Activated B cell treated with CpG ODN at 0.5 μM for 24 hours (primary cell): Measurements from ENCODE around the gene NUDT22. TPM values are rescaled to one million over a fixed set of nuclear protein-coding genes. Genes with fewer than 3 reads are reported as not detected.
A peak's percentile ranks its signal among the peaks of the same experiment; 100 is the strongest.

Experiments used
- ATAC-seq: fragments of 200-7000 bp; cut with Tn5 transposase; one replicate; pipeline ENCODE4 v1.10.0; 2021; ENCODE audit warnings: low read depth, mild to moderate bottlenecking, moderate library complexity
- CTCF ChIA-PET: fragments of 350-600 bp; sonication (Branson Sonifier 250); formaldehyde crosslinking; loops from one replicate; lab custom pipeline; 2021; ENCODE audit warnings: antibody characterized with exemption; lab: Charles Lee
- POLR2A ChIA-PET: fragments of 350-600 bp; sonication (Branson Sonifier 250); formaldehyde crosslinking; loops from one replicate; lab custom pipeline; 2021; ENCODE audit warnings: antibody characterized with exemption; lab: Charles Lee
- DNase-seq: peaks from one replicate; pipeline ENCODE4 v3.0.0; 2022
- H3K27ac Mint-ChIP-seq: one replicate; pipeline ENCODE4 v1.8.0; 2020; ENCODE audit warnings: mixed read lengths
- H3K27me3 Mint-ChIP-seq: one replicate; pipeline ENCODE4 v1.8.0; 2021; ENCODE audit warnings: mixed read lengths
- H3K36me3 Mint-ChIP-seq: one replicate; pipeline ENCODE4 v1.8.0; 2021; ENCODE audit warnings: low read depth, mixed read lengths
- H3K4me1 Mint-ChIP-seq: one replicate; pipeline ENCODE4 v1.8.0; 2021; ENCODE audit warnings: mixed read lengths
- H3K4me3 Mint-ChIP-seq: one replicate; pipeline ENCODE4 v1.8.0; 2020; ENCODE audit warnings: mild to moderate bottlenecking, mixed read lengths
- H3K9me3 Mint-ChIP-seq: one replicate; pipeline ENCODE4 v1.8.0; 2020; ENCODE audit warnings: mixed read lengths
- CTCF ChIP-seq: fragments of 200-600 bp; IDR thresholded peaks from one replicate; pipeline ENCODE4 v1.8.0; 2022; ENCODE audit warnings: antibody characterized with exemption, mild to moderate bottlenecking
- intact Hi-C: fragments of 100-400 bp; cut with micrococcal nuclease; formaldehyde crosslinking; loops from one replicate; pipeline ENCODE4 v1.15.1; 2024
- total RNA-seq: library from RNA; stranded (reverse); gene quantifications from 2 replicates; pipeline ENCODE4 v1.2.3, GENCODE V29; 2022

Gene NUDT22
- total RNA-seq, 1 donor from 2014 or later, result 95.3 TPM

- no peaks in the 10 kb centered on the region for H3K9me3 Mint-ChIP-seq
Measured at GRCh38 chr11:64208796-64209562, 17.1 kb upstream of the NUDT22 start.

GRCh38 chr11:64209563-64209843, 16.6 kb upstream of the NUDT22 start:
- no peaks in the 10 kb centered on the region for H3K27me3 Mint-ChIP-seq
- H3K36me3 Mint-ChIP-seq, result peaks cover 50% of the 10 kb centered on the region
- no peak for TF ChIP-seq CTCF
- DNase-seq, result no peak
- H3K4me1 Mint-ChIP-seq, result peaks cover 63% of the 10 kb centered on the region
- intact Hi-C loops, result no loop called here
- ChIA-PET POLR2A (interaction anchor here (1.4 to 9.3 kb wide), 2 partner anchors 18 to 108 kb away, joined by 3 to 191 read pairs; partner anchors contain the start of genes DNAJC4, NUDT22, PRDX5 and TRMT112), CTCF (no interaction called here)
- no peak overlapping the region for H3K4me3 Mint-ChIP-seq
- ATAC-seq, result no peak
- peak overlapping the region; percentile 9 for H3K27ac Mint-ChIP-seq
- no peaks in the 10 kb centered on the region for H3K9me3 Mint-ChIP-seq

More at GRCh38 chr11:64208796-64209562, 17.1 kb upstream of the NUDT22 start:
- intact Hi-C loops, result no loop called here
- H3K4me3 Mint-ChIP-seq, result peak overlapping the region; percentile 67
- ChIA-PET POLR2A (interaction anchor here (2.9 to 9.3 kb wide), 5 partner anchors 19 to 95 kb away, joined by 12 to 191 read pairs (median 81); partner anchors contain the start of genes CATSPERZ, DNAJC4, ESRRA and FKBP2), CTCF (interaction anchor here (5.3 kb wide), 1 partner anchor 16 kb away, joined by 34 read pairs; the partner anchor contains the start of genes NUDT22 and TRPT1)
- ATAC-seq (no peak), DNase-seq (no peak)
- H3K27me3 Mint-ChIP-seq, result no peaks in the 10 kb centered on the region
- TF ChIP-seq CTCF, result no peak
- peaks cover 64% of the 10 kb centered on the region for H3K4me1 Mint-ChIP-seq
- H3K27ac Mint-ChIP-seq, result peak overlapping the region; percentile 70
- H3K36me3 Mint-ChIP-seq, result peaks cover 53% of the 10 kb centered on the region

- ChIA-PET CTCF (no interaction called here), POLR2A (interaction anchor here (0.6 to 9.3 kb wide), 3 partner anchors 17 to 1209 kb away, joined by 3 to 191 read pairs (median 5); partner anchors contain the start of genes DNAJC4, NUDT22, PRDX5 and TRMT112)
- DNase-seq (no peak), ATAC-seq (no peak)
- Mint-ChIP-seq H3K27ac (no peak overlapping the region), H3K27me3 (no peaks in the 10 kb centered on the region), H3K4me1 (peaks cover 63% of the 10 kb centered on the region), H3K4me3 (no peak overlapping the region), H3K9me3 (no peaks in the 10 kb centered on the region), H3K36me3 (peaks cover 56% of the 10 kb centered on the region)
- intact Hi-C loops, result no loop called here
- no peak for TF ChIP-seq CTCF
Measured at GRCh38 chr11:64210301-64211020, 15.6 kb upstream of the NUDT22 start.

GRCh38 chr11:64211181-64211872, 14.7 kb upstream of the NUDT22 start:
- no peak for TF ChIP-seq CTCF
- Mint-ChIP-seq H3K4me3 (no peak overlapping the region), H3K36me3 (peaks cover 54% of the 10 kb centered on the region), H3K9me3 (no peaks in the 10 kb centered on the region), H3K27me3 (no peaks in the 10 kb centered on the region), H3K4me1 (peaks cover 59% of the 10 kb centered on the region), H3K27ac (no peak overlapping the region)
- ChIA-PET CTCF (no interaction called here), POLR2A (interaction anchor here (0.6 to 9.3 kb wide), 2 partner anchors 16 to 21 kb away, joined by 5 to 191 read pairs; partner anchors contain the start of genes DNAJC4, NUDT22 and TRPT1)
- DNase-seq (no peak), ATAC-seq (no peak)
- intact Hi-C loops, result no loop called here
